GM19193 (cell line): ENCODE data around the gene OR52E8.

Experiments used
- POLR2A ChIP-seq: IDR thresholded peaks from 4 replicates; pipeline ENCODE4 v1.6.1; 2011; ENCODE audit not compliant: insufficient read depth, insufficient read length; ENCODE audit errors: extremely low read depth

Gene OR52E8

DNA sequence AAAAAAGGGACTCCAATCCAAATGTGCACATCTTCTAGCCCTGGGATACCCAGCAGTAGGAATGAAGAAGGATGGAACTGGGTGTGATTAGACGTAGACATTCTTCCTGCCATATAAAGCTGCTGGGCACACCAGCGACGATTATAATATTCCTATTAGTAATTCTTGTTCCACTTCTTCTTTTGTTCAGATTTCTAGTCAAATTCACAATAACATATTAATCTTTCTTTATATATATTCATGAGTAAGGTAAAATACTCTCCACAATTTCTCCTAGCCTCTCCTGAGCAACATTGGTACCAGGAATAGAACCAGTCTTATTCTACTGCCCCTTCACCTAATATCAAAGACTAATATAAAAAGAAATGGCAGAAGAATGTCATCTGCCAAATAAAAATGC is at the start of gene OR52E8:
TSS of gene OR52E8 (minus strand) at position 101 of the 400 bp plus-strand sequence. CDS start at position 101, 0 bp downstream.
- no peak for TF ChIP-seq POLR2A

GRCh38 chr11:5899534-5899933 is 42.0 kb upstream of the OR52E8 start:
- TF ChIP-seq POLR2A = no peak

DNA sequence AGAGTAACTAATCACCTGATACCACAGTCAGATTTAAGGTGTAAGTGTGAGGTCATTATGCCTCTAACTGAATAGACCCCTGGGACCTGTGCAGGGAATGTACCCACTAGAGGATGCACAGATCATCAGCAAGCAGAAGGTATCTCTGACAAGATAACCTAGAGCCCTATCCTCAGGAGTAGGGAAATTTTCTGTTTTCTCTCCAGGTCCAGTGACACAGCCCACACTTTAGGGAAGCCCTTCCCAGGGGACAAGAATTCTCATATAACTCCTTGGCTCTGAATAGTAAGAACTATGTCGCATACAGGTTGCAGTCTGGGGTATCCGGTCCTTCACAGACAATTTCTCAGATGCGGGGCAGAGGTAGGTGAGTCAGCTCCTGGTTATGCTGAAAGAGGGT is 35.4 kb upstream of the OR52E8 start, which contains the start of gene OR52E5:
TSS of gene OR52E5 (plus strand) at position 301 of the 400 bp plus-strand sequence. CDS start 7,569 bp downstream, outside the sequence.
- TF ChIP-seq POLR2A = no peak

- TF ChIP-seq POLR2A = no peak
These were observed 33.8 kb upstream of the OR52E8 start for GRCh38 chr11:5891216-5891800.

DNA sequence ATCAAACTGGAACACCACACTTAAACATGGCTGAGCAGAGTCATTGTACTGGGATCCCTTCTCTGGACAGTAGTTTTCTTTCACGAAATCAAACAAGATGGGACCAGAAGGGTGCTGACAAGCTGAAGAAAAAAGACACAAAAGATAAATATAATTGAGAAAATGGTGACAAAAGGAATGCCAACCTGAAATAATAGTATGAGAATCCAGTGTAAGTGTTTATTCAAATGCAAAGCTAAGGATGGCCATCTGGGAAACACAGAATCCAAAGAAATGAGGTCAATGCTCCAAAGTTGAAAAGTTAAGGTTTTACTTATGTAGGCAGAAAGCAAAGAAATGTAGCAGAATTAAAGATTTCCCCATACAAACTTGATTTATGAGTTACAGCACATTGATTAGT is 30.2 kb upstream of the OR52E8 start:
- no peak for TF ChIP-seq POLR2A

DNA sequence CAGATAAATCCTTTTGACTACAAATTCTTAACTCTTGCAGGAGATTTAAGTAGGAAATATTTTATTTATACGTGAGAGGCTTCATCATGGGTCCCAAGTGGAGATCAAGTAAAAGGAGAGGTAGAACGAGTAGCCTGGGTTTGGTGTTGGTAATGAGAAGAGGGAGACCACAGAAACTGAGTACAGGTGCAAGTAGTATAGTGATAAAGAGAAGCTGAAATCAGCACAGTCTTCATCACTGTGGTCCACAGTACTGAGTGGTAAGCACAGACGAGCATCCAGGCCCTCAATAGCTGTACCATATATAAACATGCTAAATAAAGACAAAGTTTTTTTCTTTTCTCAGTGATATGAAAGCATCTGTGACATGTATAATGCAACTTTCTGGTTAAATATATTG is 29.7 kb upstream of the OR52E8 start:
- no peak for TF ChIP-seq POLR2A

DNA sequence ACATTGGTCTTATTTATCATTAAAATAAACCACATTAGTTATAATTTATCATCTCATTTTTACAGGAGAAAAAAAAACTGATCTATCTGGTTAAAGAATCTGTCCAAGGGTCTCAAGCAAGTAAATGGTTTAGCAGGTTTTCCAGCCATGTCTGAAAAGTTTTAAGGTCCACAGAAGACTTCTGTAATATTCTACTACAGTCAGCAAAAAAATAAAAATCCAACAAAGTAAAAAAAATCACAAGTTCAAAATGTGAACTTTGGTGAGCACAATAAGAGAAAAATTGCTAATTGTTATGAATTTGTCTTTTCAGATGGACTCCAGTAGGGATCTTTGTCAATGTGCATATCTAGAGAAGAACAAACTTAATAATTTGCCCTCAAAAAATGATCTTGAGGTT is 24.3 kb upstream of the OR52E8 start:
- no peak for TF ChIP-seq POLR2A

GRCh38 chr11:5880329-5880728 is 22.8 kb upstream of the OR52E8 start, which contains the start of gene OR52E4:
Gene OR52E4, plus strand, starts transcription at chr11:5880629. Its CDS starts 3,664 bp downstream, at chr11:5884293.
- no peak for TF ChIP-seq POLR2A

DNA sequence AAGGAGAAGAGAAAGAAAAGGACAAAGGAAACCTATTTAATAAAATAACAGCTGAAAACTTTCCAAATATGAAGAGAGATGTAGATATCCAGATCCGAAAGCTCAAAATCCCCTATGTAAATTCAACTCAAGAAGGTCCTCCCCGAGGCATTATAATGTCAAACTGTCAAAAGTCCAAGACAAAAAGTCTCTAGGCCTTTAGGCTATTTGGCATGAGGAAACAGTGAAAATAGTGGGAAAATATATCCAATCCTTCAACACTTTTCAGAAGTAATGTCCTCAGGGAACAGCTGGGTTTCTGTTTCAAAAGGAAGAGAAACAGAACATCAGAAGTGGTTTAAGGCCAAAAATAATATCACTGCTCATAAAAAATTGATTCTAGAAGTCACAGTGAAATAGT is 21.1 kb upstream of the OR52E8 start:
- TF ChIP-seq POLR2A = no peak

DNA sequence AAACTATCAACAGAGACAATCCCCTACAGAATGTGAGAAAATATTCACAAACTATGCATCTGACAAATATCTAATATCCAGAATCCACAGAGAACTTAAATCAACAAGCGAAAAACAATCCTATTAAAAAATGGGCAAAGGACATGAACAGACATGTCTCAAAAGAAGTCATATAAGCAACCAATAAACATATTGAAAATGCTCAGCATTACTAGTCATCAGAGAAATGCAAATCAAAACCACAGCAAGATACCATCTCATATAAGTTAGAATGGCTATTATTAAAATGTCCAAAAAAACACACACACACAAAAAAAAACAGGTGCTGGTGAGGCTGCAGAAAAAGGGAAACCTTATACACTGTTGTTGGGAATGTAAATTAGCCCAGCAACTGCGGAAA is 8.3 kb upstream of the OR52E8 start:
- no peak for TF ChIP-seq POLR2A

DNA sequence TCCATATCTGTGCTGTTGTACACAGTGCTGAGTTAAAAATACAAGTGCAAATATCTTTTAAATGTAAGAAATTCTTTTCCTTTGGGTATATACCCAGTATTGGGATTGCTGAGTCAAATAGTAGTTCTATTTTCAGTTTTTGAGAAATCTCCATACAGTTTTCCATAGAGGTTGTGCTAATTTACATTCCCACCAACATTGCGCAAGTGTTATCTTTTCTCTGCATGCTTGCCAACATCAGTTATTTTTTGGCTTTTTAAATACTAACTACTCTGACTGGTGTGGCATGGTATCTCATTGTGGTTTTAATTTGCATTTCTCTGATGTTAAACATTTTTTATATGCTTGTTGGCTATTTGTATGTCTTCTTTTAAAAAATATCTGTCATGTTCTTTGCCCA is 6.5 kb downstream of the OR52E8 start:
- TF ChIP-seq POLR2A = no peak

DNA sequence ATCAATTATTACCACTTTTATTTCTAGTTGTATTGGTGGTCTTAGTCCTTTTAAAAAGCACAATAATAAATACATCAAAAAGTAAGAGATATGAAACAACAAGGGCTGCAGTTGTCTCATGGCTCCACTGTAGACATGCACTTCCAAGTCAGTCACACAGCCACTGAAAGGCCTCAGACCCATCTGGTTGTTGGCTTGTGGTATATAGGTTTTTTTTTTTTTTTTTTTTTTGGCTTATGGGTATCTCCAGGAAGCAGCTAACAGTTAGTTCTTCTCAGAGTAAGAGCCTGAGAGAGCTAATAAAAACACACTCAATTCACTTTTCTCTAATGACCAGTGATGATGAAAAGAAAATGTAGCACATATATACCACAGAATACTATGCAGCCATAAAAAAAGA is 9.8 kb downstream of the OR52E8 start:
- no peak for TF ChIP-seq POLR2A

- no peak for TF ChIP-seq POLR2A
These were observed 10.8 kb downstream of the OR52E8 start for GRCh38 chr11:5846701-5847100.

DNA sequence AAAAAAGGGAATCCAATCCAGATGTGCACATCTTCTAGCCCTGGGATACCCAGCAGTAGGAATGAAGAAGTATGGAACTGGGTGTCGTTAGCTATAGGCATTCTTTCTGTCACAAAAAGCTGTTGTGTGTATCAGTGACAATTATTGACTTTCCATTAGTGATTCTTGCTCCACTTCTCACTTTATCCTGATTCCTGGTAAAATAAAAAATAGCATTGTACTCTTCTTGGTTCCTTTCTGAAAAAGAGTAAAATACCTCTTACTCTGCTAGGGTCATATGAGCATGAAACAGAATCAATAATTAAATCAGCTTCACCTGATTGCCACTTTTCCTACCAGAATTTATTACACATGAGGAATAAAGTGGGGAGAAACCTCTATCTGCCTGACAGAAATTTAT is 15.7 kb downstream of the OR52E8 start, which contains the start of gene OR52E6:
TSS of gene OR52E6 (minus strand) at position 101 of the 400 bp plus-strand sequence. CDS start at position 101, 0 bp downstream.
- no peak for TF ChIP-seq POLR2A

GRCh38 chr11:5837695-5838094 is 19.8 kb downstream of the OR52E8 start:
- no peak for TF ChIP-seq POLR2A

DNA sequence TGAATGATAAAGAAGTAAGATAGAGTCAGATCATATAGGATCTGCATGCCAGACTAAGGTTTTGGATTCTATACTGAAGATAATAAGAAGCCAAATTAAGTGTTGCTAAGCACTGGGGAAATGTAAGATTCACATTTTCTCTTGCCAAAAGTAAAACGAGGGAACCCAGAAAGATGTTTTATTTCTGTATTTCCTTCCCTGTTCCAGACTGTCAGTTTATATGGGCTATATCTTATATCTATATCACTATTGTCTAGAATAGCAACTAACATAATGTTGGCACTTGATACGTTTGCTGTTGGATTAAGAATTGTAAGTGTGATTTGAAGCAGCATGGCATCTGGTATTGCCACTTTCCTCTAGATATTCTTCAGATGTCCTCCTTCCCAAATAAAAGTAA is 24.0 kb downstream of the OR52E8 start:
- TF ChIP-seq POLR2A = no peak
